Measurements from ENCODE around the gene OR6A2. TPM values are rescaled to one million over a fixed set of nuclear protein-coding genes. Genes with fewer than 3 reads are reported as not detected.

The OR6A2 gene
- total RNA-seq, 1 experiment from 2014 or later, result 0.28 TPM

DNA sequence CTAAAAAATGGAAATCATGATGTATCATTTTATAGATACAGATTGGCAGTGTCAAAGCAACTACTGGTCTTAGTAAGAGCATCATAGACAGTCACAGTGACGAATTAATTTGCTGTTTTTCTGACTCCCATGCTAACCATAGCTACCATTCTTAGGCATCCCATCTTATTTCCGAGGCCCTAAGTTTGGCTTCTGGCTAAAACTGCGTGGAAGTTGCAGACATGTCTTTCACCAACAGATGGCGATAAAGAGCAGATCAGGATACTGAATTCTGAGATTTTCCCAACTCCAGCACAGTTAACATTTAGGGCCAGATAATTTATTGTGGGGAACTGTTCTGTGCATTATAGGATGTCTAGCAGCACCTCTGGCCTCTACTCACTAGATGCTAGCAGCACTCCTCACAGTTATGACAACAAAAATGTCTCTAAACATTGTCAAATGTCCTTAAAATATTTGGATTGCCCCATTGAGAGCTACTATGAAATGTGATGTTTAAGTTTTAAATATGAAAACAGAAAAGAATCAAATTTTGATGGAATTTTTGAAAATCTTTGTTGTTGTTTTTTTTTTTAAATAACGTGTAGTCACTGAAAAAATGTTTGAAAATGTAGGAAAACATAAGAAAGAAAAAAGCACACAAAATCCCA, 44.1 kb downstream of the OR6A2 start:
- Mint-ChIP-seq H3K27ac (ENCODE audit: low read depth, unreplicated experiment) (no peak overlapping the region), H3K4me1 (ENCODE audit: insufficient read depth, unreplicated experiment) (no peaks in the 10 kb centered on the region), H3K27me3 (ENCODE audit: insufficient read depth, unreplicated experiment) (peaks cover 11% of the 10 kb centered on the region), H3K4me3 (ENCODE audit: unreplicated experiment) (no peak overlapping the region), H3K36me3 (ENCODE audit: insufficient read depth, unreplicated experiment) (no peaks in the 10 kb centered on the region), H3K9me3 (ENCODE audit: unreplicated experiment) (no peaks in the 10 kb centered on the region)
- intact Hi-C loops (cut with micrococcal nuclease), result loop anchor here (5.0 kb wide), 1 partner anchor 223 kb away; no protein-coding TSS in a partner anchor
- no TSS peak for BruUV-seq (replicated peaks)
- CTCF ChIA-PET, result interaction anchor here (0.5 to 7.9 kb wide), 70 partner anchors 9 to 992 kb away, joined by 3 to 96 read pairs (median 4); partner anchors contain the start of genes OR10A2, OR2AG1 and OR2AG2
- TF ChIP-seq, protein P1, sequence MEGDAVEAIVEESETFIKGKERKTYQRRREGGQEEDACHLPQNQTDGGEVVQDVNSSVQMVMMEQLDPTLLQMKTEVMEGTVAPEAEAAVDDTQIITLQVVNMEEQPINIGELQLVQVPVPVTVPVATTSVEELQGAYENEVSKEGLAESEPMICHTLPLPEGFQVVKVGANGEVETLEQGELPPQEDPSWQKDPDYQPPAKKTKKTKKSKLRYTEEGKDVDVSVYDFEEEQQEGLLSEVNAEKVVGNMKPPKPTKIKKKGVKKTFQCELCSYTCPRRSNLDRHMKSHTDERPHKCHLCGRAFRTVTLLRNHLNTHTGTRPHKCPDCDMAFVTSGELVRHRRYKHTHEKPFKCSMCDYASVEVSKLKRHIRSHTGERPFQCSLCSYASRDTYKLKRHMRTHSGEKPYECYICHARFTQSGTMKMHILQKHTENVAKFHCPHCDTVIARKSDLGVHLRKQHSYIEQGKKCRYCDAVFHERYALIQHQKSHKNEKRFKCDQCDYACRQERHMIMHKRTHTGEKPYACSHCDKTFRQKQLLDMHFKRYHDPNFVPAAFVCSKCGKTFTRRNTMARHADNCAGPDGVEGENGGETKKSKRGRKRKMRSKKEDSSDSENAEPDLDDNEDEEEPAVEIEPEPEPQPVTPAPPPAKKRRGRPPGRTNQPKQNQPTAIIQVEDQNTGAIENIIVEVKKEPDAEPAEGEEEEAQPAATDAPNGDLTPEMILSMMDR (IDR thresholded peaks at IDR 0.05; ENCODE audit: unreplicated experiment), result peak; percentile 79
- DNase-seq (ENCODE audit: unreplicated experiment), result peak; percentile 58
- POLR2A ChIA-PET, result no interaction called here

DNA sequence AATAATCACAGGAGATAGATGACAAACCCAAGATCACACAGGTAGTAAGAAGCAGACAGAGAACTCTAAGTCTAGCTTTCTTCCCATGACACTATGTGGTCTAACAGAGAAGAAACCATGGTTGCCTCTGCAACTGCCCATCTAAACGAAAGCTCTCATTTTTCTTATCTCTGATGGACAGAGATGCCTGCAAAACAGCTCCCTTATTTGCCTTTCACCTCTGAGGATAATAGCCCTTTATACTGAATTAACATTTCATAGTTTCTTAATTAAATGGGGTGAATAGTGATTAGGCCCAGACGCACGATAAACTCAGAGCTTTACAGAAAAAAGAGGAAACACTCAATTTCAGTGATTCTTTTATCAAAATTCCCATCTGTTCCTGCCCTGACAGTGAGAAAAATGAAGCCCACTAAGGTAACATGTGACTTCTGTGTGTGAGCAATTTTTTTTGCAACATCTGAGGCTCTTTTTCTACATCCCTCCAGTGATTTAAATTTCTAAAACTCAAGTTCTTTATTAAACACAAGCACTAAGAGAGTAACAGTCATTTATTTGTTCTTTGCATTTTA, 52.3 kb downstream of the OR6A2 start:
- no peak overlapping the region for H3K27ac Mint-ChIP-seq (ENCODE audit: low read depth, unreplicated experiment)
- no peaks in the 10 kb centered on the region for H3K36me3 Mint-ChIP-seq (ENCODE audit: insufficient read depth, unreplicated experiment)
- no peak overlapping the region for H3K4me3 Mint-ChIP-seq (ENCODE audit: unreplicated experiment)
- peaks cover 25% of the 10 kb centered on the region for H3K27me3 Mint-ChIP-seq (ENCODE audit: insufficient read depth, unreplicated experiment)
- ChIA-PET POLR2A (no interaction called here), CTCF (interaction anchor here (0.7 to 6.5 kb wide), 5 partner anchors 9 to 827 kb away, joined by 3 to 73 read pairs (median 4); no protein-coding TSS in a partner anchor)
- no peaks in the 10 kb centered on the region for H3K9me3 Mint-ChIP-seq (ENCODE audit: unreplicated experiment)
- no TSS peak for BruUV-seq (replicated peaks)
- TF ChIP-seq, protein P1 (IDR thresholded peaks at IDR 0.05; ENCODE audit: unreplicated experiment), result no peak
- intact Hi-C loops (cut with micrococcal nuclease), result no loop called here
- DNase-seq (ENCODE audit: unreplicated experiment), result no peak
- no peaks in the 10 kb centered on the region for H3K4me1 Mint-ChIP-seq (ENCODE audit: insufficient read depth, unreplicated experiment)

DNA sequence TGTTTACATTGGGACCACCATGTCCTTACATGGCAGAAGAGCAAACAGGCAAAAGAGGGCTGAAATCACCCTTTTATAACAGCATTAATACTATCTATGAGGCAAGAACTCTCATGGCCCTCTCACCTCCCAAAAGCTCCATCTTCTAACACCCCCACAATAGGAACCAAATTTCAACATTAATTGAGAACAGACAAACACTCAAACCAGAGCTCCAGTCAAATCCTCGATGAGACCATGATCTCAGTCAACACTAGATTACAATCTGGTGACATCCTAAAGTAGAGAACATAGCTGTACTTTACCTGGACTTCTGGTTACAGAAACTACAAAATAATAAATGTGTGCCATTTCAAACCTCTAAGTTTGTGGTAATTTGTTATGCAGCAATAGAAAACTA, 52.9 kb downstream of the OR6A2 start:
- DNase-seq (ENCODE audit: unreplicated experiment), result no peak
- H3K27ac Mint-ChIP-seq (ENCODE audit: low read depth, unreplicated experiment), result no peak overlapping the region
- peaks cover 29% of the 10 kb centered on the region for H3K27me3 Mint-ChIP-seq (ENCODE audit: insufficient read depth, unreplicated experiment)
- ChIA-PET POLR2A (no interaction called here), CTCF (interaction anchor here (1.2 to 6.5 kb wide), 5 partner anchors 9 to 65 kb away, joined by 3 to 73 read pairs (median 5); no protein-coding TSS in a partner anchor)
- H3K4me3 Mint-ChIP-seq (ENCODE audit: unreplicated experiment), result no peak overlapping the region
- no peaks in the 10 kb centered on the region for H3K9me3 Mint-ChIP-seq (ENCODE audit: unreplicated experiment)
- no peaks in the 10 kb centered on the region for H3K4me1 Mint-ChIP-seq (ENCODE audit: insufficient read depth, unreplicated experiment)
- intact Hi-C loops (cut with micrococcal nuclease), result no loop called here
- TF ChIP-seq, protein P1 (IDR thresholded peaks at IDR 0.05; ENCODE audit: unreplicated experiment), result no peak
- H3K36me3 Mint-ChIP-seq (ENCODE audit: insufficient read depth, unreplicated experiment), result no peaks in the 10 kb centered on the region
- BruUV-seq (replicated peaks), result no TSS peak

DNA sequence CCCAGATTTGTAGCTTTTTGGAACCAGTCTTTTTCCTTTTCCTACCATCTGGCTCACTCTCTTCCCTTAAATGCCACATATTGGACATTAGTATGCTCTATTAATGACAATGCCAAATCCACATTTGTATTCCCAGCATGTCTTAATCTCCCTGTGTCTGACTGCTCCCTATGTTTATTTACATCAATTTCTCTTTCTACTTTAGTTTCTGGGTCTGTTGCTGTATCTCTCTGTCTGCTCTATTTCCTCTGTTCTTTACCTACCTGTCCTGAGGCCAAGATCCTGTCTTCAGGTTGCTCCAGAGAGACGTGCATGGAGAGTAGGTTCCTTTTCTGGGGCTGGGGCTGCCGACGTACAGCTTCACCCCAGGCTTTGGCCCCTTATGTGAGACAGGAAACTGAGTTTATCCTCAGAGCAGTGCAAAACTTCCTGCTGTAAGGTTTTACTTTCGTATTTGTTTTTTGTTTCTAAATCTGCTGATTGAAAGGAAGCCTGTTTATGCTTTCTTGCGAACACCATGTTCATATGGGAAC, 53.3 kb downstream of the OR6A2 start:
- no peak for DNase-seq (ENCODE audit: unreplicated experiment)
- ChIA-PET POLR2A (no interaction called here), CTCF (interaction anchor here (0.7 to 6.5 kb wide), 8 partner anchors 9 to 696 kb away, joined by 3 to 73 read pairs (median 4); no protein-coding TSS in a partner anchor)
- TF ChIP-seq, protein P1 (IDR thresholded peaks at IDR 0.05; ENCODE audit: unreplicated experiment), result no peak
- H3K4me3 Mint-ChIP-seq (ENCODE audit: unreplicated experiment), result no peak overlapping the region
- no peak overlapping the region for H3K27ac Mint-ChIP-seq (ENCODE audit: low read depth, unreplicated experiment)
- no peaks in the 10 kb centered on the region for H3K9me3 Mint-ChIP-seq (ENCODE audit: unreplicated experiment)
- BruUV-seq (replicated peaks), result no TSS peak
- no peaks in the 10 kb centered on the region for H3K4me1 Mint-ChIP-seq (ENCODE audit: insufficient read depth, unreplicated experiment)
- intact Hi-C loops (cut with micrococcal nuclease), result no loop called here
- H3K36me3 Mint-ChIP-seq (ENCODE audit: insufficient read depth, unreplicated experiment), result no peaks in the 10 kb centered on the region
- H3K27me3 Mint-ChIP-seq (ENCODE audit: insufficient read depth, unreplicated experiment), result peaks cover 28% of the 10 kb centered on the region
